Measurements from ENCODE around the gene SGSM1. TPM values are rescaled to one million over a fixed set of nuclear protein-coding genes. Genes with fewer than 3 reads are reported as not detected.
A peak's percentile ranks its signal among the peaks of the same experiment; 100 is the strongest.

The SGSM1 gene
- total RNA-seq, 3 donors from 2014 or later: 2.0 to 6.5 (median 3.0) TPM

- no peaks in the 10 kb centered on the region for H3K9me3 ChIP-seq
- no peak for DNase-seq
- H3K36me3 ChIP-seq (ENCODE audit: low read depth): no peaks in the 10 kb centered on the region
- no peak overlapping the region for H3K4me3 ChIP-seq
- no peak for TF ChIP-seq CTCF (IDR thresholded peaks at IDR 0.05)
- no peak for ATAC-seq
- no peaks in the 10 kb centered on the region for H3K4me1 ChIP-seq (ENCODE audit: low read depth)
- intact Hi-C loops (cut with DNase I, micrococcal nuclease): no loop called here
These were observed 42.0 kb upstream of the SGSM1 start for GRCh38 chr22:24763872-24764485.

- DNase-seq (no peak), ATAC-seq (no peak)
- intact Hi-C loops (cut with DNase I, micrococcal nuclease): loop anchor here in 1 of 2 donors (5.0 kb wide), 1 partner anchor 87 kb away; no protein-coding TSS in a partner anchor
These were observed 40.8 kb upstream of the SGSM1 start for GRCh38 chr22:24765166-24765565.

DNA sequence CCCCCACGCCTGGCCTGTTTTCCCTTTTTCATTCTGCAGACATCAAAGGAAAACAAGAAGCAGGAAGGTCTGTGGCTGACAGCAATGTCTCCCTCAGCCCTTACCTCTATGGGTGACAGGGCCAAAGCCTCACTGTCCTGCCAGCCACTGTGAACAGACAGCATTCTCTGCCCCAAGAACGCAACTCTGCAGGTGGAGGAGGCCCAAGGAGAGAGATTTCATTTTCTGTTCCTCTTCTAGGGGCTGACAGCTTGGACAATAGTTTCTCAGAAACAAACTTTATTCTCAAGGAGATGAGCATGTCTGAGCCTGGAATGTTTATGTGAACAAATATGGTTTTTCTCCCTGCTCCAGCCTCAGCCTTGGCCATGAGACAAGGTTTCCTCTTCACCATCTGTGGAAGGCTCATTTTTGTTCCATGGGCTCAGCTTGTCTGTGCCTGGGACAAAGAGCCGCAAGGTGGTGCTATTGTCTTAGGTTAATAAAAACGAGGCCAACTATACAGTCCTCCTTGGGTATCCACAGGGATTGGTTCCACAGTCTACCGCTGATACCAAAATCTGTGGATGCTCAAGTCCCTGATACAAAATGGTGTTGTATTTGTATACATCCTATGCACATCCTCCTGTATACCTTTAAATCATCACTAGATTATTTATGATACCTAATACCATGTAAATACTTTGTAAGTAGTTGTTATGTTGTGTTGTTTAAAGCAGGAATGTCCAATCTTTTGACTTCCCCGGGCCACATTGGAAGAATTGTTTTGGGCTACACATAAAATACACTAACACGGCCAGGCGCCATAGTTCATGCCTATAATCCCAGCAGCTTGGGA, 37.3 kb upstream of the SGSM1 start:
- DNase-seq: peak in 2 of 3 donors; percentile 67 to 92
- peak; percentile 60 for TF ChIP-seq CTCF (IDR thresholded peaks at IDR 0.05)
- Histone ChIP-seq H3K36me3 (ENCODE audit: low read depth) (no peaks in the 10 kb centered on the region), H3K9me3 (no peaks in the 10 kb centered on the region), H3K4me3 (no peak overlapping the region), H3K4me1 (ENCODE audit: low read depth) (no peaks in the 10 kb centered on the region)
- peak; percentile 90 for ATAC-seq
- intact Hi-C loops (cut with DNase I, micrococcal nuclease): loop anchor here in 1 of 2 donors (5.0 kb wide), 1 partner anchor 84 kb away; no protein-coding TSS in a partner anchor

More at GRCh38 chr22:24765166-24765565, 40.8 kb upstream of the SGSM1 start:
- H3K36me3 ChIP-seq (ENCODE audit: low read depth): no peaks in the 10 kb centered on the region
- H3K4me1 ChIP-seq (ENCODE audit: low read depth): no peaks in the 10 kb centered on the region
- no peak for TF ChIP-seq CTCF (IDR thresholded peaks at IDR 0.05)
- H3K9me3 ChIP-seq: no peaks in the 10 kb centered on the region
- no peak overlapping the region for H3K4me3 ChIP-seq

- DNase-seq: no peak
- intact Hi-C loops (cut with DNase I, micrococcal nuclease): loop anchor here in 1 of 2 donors (5.0 kb wide), 1 partner anchor 75 kb away; no protein-coding TSS in a partner anchor
- Histone ChIP-seq H3K4me1 (ENCODE audit: low read depth) (peaks cover 7% of the 10 kb centered on the region), H3K4me3 (no peak overlapping the region), H3K9me3 (no peaks in the 10 kb centered on the region), H3K36me3 (ENCODE audit: low read depth) (no peaks in the 10 kb centered on the region)
- TF ChIP-seq CTCF (IDR thresholded peaks at IDR 0.05): no peak
- no peak for ATAC-seq
These were observed 33.4 kb upstream of the SGSM1 start for GRCh38 chr22:24772493-24773220.

GRCh38 chr22:24775769-24776492, 30.1 kb upstream of the SGSM1 start:
- TF ChIP-seq CTCF (IDR thresholded peaks at IDR 0.05): no peak
- Histone ChIP-seq H3K9me3 (no peaks in the 10 kb centered on the region), H3K4me1 (ENCODE audit: low read depth) (peaks cover 7% of the 10 kb centered on the region), H3K36me3 (ENCODE audit: low read depth) (no peaks in the 10 kb centered on the region), H3K4me3 (no peak overlapping the region)
- DNase-seq: no peak
- intact Hi-C loops (cut with DNase I, micrococcal nuclease): no loop called here
- no peak for ATAC-seq

Measured in mucosa of descending colon (tissue), 3 donors.